HEK293 (cell line): ENCODE results near the gene ZNF284.

Experiments used
- ATF2 ChIP-seq: fragments of 450-650 bp; formaldehyde crosslinking; IDR thresholded peaks from 2 replicates; pipeline ENCODE4 v1.5.1; 2016; ENCODE audit warnings: missing biosample characterization, missing genetic modification characterization, low read depth
- GFI1B ChIP-seq: fragments of 450-650 bp; formaldehyde crosslinking; IDR thresholded peaks from 2 replicates; pipeline ENCODE4 v1.5.1; 2016; ENCODE audit warnings: missing biosample characterization, missing genetic modification characterization
- GLI4 ChIP-seq: fragments of 450-650 bp; formaldehyde crosslinking; IDR thresholded peaks from 2 replicates; pipeline ENCODE4 v1.5.1; 2016; ENCODE audit warnings: missing biosample characterization, missing genetic modification characterization
- HOXA7 ChIP-seq: sonication (generic); formaldehyde crosslinking; IDR thresholded peaks from 2 replicates; pipeline ENCODE4 v1.8.1; 2022; ENCODE audit warnings: missing genetic modification reagents, borderline replicate concordance
- HOXC10 ChIP-seq: sonication (generic); formaldehyde crosslinking; IDR thresholded peaks from 2 replicates; pipeline ENCODE4 v1.8.1; 2023; ENCODE audit warnings: mild to moderate bottlenecking, missing genetic modification reagents
- KLF10 ChIP-seq: fragments of 450-650 bp; IDR thresholded peaks from 2 replicates; pipeline ENCODE4 v1.5.1; 2018; ENCODE audit warnings: missing biosample characterization, mild to moderate bottlenecking, missing genetic modification characterization
- PATZ1 ChIP-seq: fragments of 450-650 bp; formaldehyde crosslinking; IDR thresholded peaks from 2 replicates; pipeline ENCODE4 v1.5.1; 2016; ENCODE audit warnings: missing biosample characterization, missing genetic modification characterization
- TCF7L2 ChIP-seq: IDR thresholded peaks from 2 replicates; pipeline ENCODE4 v1.6.1; 2011; ENCODE audit warnings: low read depth, mild to moderate bottlenecking, inconsistent platforms, low read length, moderate library complexity, borderline replicate concordance
- ZFP41 ChIP-seq: fragments of 450-650 bp; formaldehyde crosslinking; IDR thresholded peaks from 2 replicates; pipeline ENCODE4 v1.5.1; 2016; ENCODE audit warnings: missing biosample characterization, missing genetic modification characterization, borderline replicate concordance
- ZNF133 ChIP-seq: fragments of 450-650 bp; formaldehyde crosslinking; IDR thresholded peaks from 2 replicates; pipeline ENCODE4 v1.5.1; 2016; ENCODE audit warnings: missing biosample characterization, missing genetic modification characterization
- ZNF155 ChIP-seq: fragments of 450-650 bp; formaldehyde crosslinking; IDR thresholded peaks from 2 replicates; pipeline ENCODE4 v1.5.1; 2016; ENCODE audit warnings: missing biosample characterization, missing genetic modification characterization
- ZNF223 ChIP-seq: fragments of 450-650 bp; formaldehyde crosslinking; IDR thresholded peaks from 2 replicates; pipeline ENCODE4 v1.5.1; 2016; ENCODE audit warnings: missing biosample characterization, missing genetic modification characterization
- ZNF280C ChIP-seq: fragments of 450-650 bp; formaldehyde crosslinking; IDR thresholded peaks from 2 replicates; pipeline ENCODE4 v1.5.1; 2016; ENCODE audit warnings: missing biosample characterization, missing genetic modification characterization
- ZNF280D ChIP-seq: fragments of 450-650 bp; formaldehyde crosslinking; IDR thresholded peaks from 2 replicates; pipeline ENCODE4 v1.5.1; 2016; ENCODE audit warnings: missing biosample characterization, missing genetic modification characterization
- ZNF302 ChIP-seq: fragments of 450-650 bp; formaldehyde crosslinking; IDR thresholded peaks from 2 replicates; pipeline ENCODE4 v1.5.1; 2016; ENCODE audit warnings: missing biosample characterization, missing genetic modification characterization, low read depth
- ZNF341 ChIP-seq: fragments of 450-650 bp; formaldehyde crosslinking; IDR thresholded peaks from 2 replicates; pipeline ENCODE4; 2016; ENCODE audit warnings: low read depth, missing biosample characterization, missing genetic modification characterization
- ZNF366 ChIP-seq: fragments of 450-650 bp; formaldehyde crosslinking; conservative IDR thresholded peaks from 2 replicates; pipeline ENCODE4 v1.5.1; 2016; ENCODE audit warnings: missing biosample characterization, missing genetic modification characterization
- ZNF394 ChIP-seq: fragments of 450-650 bp; formaldehyde crosslinking; IDR thresholded peaks from 2 replicates; pipeline ENCODE4 v1.5.1; 2016; ENCODE audit warnings: missing biosample characterization, missing genetic modification characterization, mild to moderate bottlenecking, moderate library complexity, borderline replicate concordance
- ZNF398 ChIP-seq: fragments of 450-650 bp; formaldehyde crosslinking; IDR thresholded peaks from 2 replicates; pipeline ENCODE4 v1.5.1; 2017; ENCODE audit warnings: missing biosample characterization, missing genetic modification characterization
- ZNF433 ChIP-seq: fragments of 450-650 bp; formaldehyde crosslinking; IDR thresholded peaks from 2 replicates; pipeline ENCODE4 v1.5.1; 2016; ENCODE audit warnings: missing biosample characterization, missing genetic modification characterization, low read depth
- ZNF548 ChIP-seq: fragments of 450-650 bp; formaldehyde crosslinking; IDR thresholded peaks from 2 replicates; pipeline ENCODE4 v1.5.1; 2016; ENCODE audit warnings: missing biosample characterization, missing genetic modification characterization
- ZNF561 ChIP-seq: fragments of 450-650 bp; IDR thresholded peaks from 2 replicates; pipeline ENCODE4 v1.5.1; 2018; ENCODE audit warnings: missing biosample characterization, missing genetic modification characterization, borderline replicate concordance
- ZNF571 ChIP-seq: fragments of 450-650 bp; formaldehyde crosslinking; IDR thresholded peaks from 2 replicates; pipeline ENCODE4 v1.5.0; 2017; ENCODE audit warnings: missing biosample characterization, missing genetic modification characterization
- ZNF639 ChIP-seq: fragments of 450-650 bp; formaldehyde crosslinking; IDR thresholded peaks from 2 replicates; pipeline ENCODE4 v1.5.1; 2016; ENCODE audit warnings: missing biosample characterization, missing genetic modification characterization
- ZNF645 ChIP-seq: fragments of 450-650 bp; formaldehyde crosslinking; IDR thresholded peaks from 2 replicates; pipeline ENCODE4; 2016; ENCODE audit warnings: missing biosample characterization, missing genetic modification characterization
- ZNF670 ChIP-seq: fragments of 450-650 bp; formaldehyde crosslinking; IDR thresholded peaks from 2 replicates; pipeline ENCODE4 v1.5.1; 2016; ENCODE audit warnings: missing biosample characterization, missing genetic modification characterization, low read depth

ZNF284 gene

GRCh38 chr19:44093931-44094765, 22.2 kb downstream of the ZNF284 start, which contains the start of gene ZNF224 (continued):
- TF ChIP-seq HOXA7 (CRISPR knock-in tag) (no peak), TCF7L2 (no peak), ZNF548 (tag by site-specific recombination) (no peak), ZNF639 (tag by site-specific recombination) (peak; percentile 18; the same call in 1 of the 2 replicates), ZNF645 (tag by site-specific recombination) (no peak), ZNF561 (tag by site-specific recombination) (peak; percentile 64), HOXC10 (CRISPR knock-in tag) (no peak), ZNF341 (tag by site-specific recombination) (peak; percentile 77), ZNF223 (tag by site-specific recombination) (0 out of 2 replicates have a peak, but pooled peaks have one; percentile 11), GLI4 (tag by site-specific recombination) (no peak), ZFP41 (no peak), ZNF571 (no peak), ZNF398 (tag by site-specific recombination) (no peak), ZNF280C (tag by site-specific recombination) (no peak), GFI1B (peak; percentile 45; the same call in 1 of the 2 replicates), ATF2 (tag by site-specific recombination) (no peak), ZNF155 (no peak), ZNF280D (tag by site-specific recombination) (0 out of 2 replicates have a peak, but pooled peaks have one; percentile 2), ZNF433 (tag by site-specific recombination) (no peak), ZNF302 (no peak), ZNF394 (tag by site-specific recombination) (peak; percentile 82), ZNF133 (no peak), ZNF366 (tag by site-specific recombination) (peak; percentile 63), ZNF670 (tag by site-specific recombination) (no peak), KLF10 (tag by site-specific recombination) (peak; percentile 13; the same call in 1 of the 2 replicates), PATZ1 (peak; percentile 62)
